HEK293 (cell line): ENCODE data around the gene PRSS33.
A peak's percentile ranks its signal among the peaks of the same experiment; 100 is the strongest.

ENCODE experiments used
- CTCF ChIA-PET: fragments of 350-600 bp; formaldehyde crosslinking; extraction: SDS; loops from one replicate; lab custom pipeline; 2021; ENCODE audit warnings: antibody characterized with exemption; lab: Yijun Ruan, JAX
- POLR2A ChIA-PET: fragments of 300-600 bp; formaldehyde crosslinking; extraction: SDS; loops from one replicate; lab custom pipeline; 2020; ENCODE audit warnings: antibody characterized with exemption, inconsistent platforms; lab: Yijun Ruan, JAX
- H3K27ac ChIP-seq: fragments of 200-500 bp; sonication (Bioruptor generic); 2 replicates; pipeline ENCODE4 v1.5.1; 2014; ENCODE audit warnings: low read depth, low read length, control low read depth, inconsistent platforms; ENCODE audit errors: extremely low read depth
- H3K36me3 ChIP-seq, 2 experiments: fragments of 200-500 bp in 1 of 2; sonication (Bioruptor generic) in 1 of 2; 1 replicate in 1 of 2; 2 replicates in 1 of 2; pipeline ENCODE4 v1.5.1; 2014 to 2017; ENCODE audit warnings: inconsistent platforms in 2 of 2, low read length in 2 of 2; ENCODE audit not compliant: control insufficient read depth in 2 of 2, insufficient read depth in 1 of 2
- H3K4me1 ChIP-seq: fragments of 200-500 bp; sonication (Bioruptor generic); 2 replicates; pipeline ENCODE4 v1.5.1; 2014; ENCODE audit warnings: mild to moderate bottlenecking, low read length, inconsistent platforms; ENCODE audit not compliant: control insufficient read depth, insufficient read depth
- H3K4me3 ChIP-seq: 2 replicates; pipeline ENCODE4 v1.5.1; 2011; ENCODE audit warnings: low read depth, mild to moderate bottlenecking, control low read depth, low read length, moderate library complexity
- H3K9me3 ChIP-seq: fragments of 200-500 bp; sonication (Bioruptor generic); 2 replicates; pipeline ENCODE4 v1.5.1; 2014; ENCODE audit warnings: low read depth, low read length, inconsistent platforms; ENCODE audit not compliant: control insufficient read depth, insufficient read depth
- BCL11B ChIP-seq: fragments of 450-650 bp; formaldehyde crosslinking; IDR thresholded peaks from 2 replicates; pipeline ENCODE4 v1.5.1; 2016; ENCODE audit warnings: low read depth, missing biosample characterization, missing genetic modification characterization
- KLF10 ChIP-seq: fragments of 450-650 bp; IDR thresholded peaks from 2 replicates; pipeline ENCODE4 v1.5.1; 2018; ENCODE audit warnings: missing biosample characterization, mild to moderate bottlenecking, missing genetic modification characterization
- SETDB1 ChIP-seq: IDR thresholded peaks from one replicate; pipeline ENCODE4 v1.6.1; 2017; ENCODE audit warnings: mild to moderate bottlenecking, low read length, moderate library complexity, mixed read lengths; ENCODE audit not compliant: insufficient read length
- TRIM28 ChIP-seq: IDR thresholded peaks from 2 replicates; pipeline ENCODE4 v1.6.1; 2011; ENCODE audit warnings: low read length, control low read depth, borderline replicate concordance
- ZBTB1 ChIP-seq: fragments of 450-650 bp; formaldehyde crosslinking; IDR thresholded peaks from 2 replicates; pipeline ENCODE4 v1.5.1; 2016; ENCODE audit warnings: missing biosample characterization, missing genetic modification characterization
- ZFP3 ChIP-seq: fragments of 450-650 bp; formaldehyde crosslinking; IDR thresholded peaks from 2 replicates; pipeline ENCODE4 v1.5.1; 2016; ENCODE audit warnings: low read depth, missing biosample characterization, missing genetic modification characterization
- ZIC2 ChIP-seq: fragments of 450-650 bp; formaldehyde crosslinking; IDR thresholded peaks from 2 replicates; pipeline ENCODE4 v1.5.1; 2016; ENCODE audit warnings: missing biosample characterization, missing genetic modification characterization
- ZNF114 ChIP-seq: fragments of 450-650 bp; formaldehyde crosslinking; IDR thresholded peaks from 2 replicates; pipeline ENCODE4 v1.5.0; 2017; ENCODE audit warnings: missing biosample characterization, missing genetic modification characterization
- ZNF16 ChIP-seq: fragments of 450-650 bp; formaldehyde crosslinking; IDR thresholded peaks from 2 replicates; pipeline ENCODE4 v1.5.1; 2016; ENCODE audit warnings: low read depth, missing biosample characterization, missing genetic modification characterization
- ZNF214 ChIP-seq: fragments of 450-650 bp; formaldehyde crosslinking; IDR thresholded peaks from 2 replicates; pipeline ENCODE4 v1.5.1; 2017; ENCODE audit warnings: missing biosample characterization, mild to moderate bottlenecking, missing genetic modification characterization, borderline replicate concordance
- ZNF239 ChIP-seq: fragments of 450-650 bp; formaldehyde crosslinking; IDR thresholded peaks from 2 replicates; pipeline ENCODE4 v1.5.1; 2016; ENCODE audit warnings: missing biosample characterization, missing genetic modification characterization
- ZNF354C ChIP-seq: fragments of 450-650 bp; formaldehyde crosslinking; IDR thresholded peaks from 2 replicates; pipeline ENCODE4 v1.5.1; 2016; ENCODE audit warnings: missing biosample characterization, missing genetic modification characterization, low read depth, borderline replicate concordance
- ZNF394 ChIP-seq: fragments of 450-650 bp; formaldehyde crosslinking; IDR thresholded peaks from 2 replicates; pipeline ENCODE4 v1.5.1; 2016; ENCODE audit warnings: missing biosample characterization, missing genetic modification characterization, mild to moderate bottlenecking, moderate library complexity, borderline replicate concordance
- ZNF416 ChIP-seq: fragments of 450-650 bp; formaldehyde crosslinking; IDR thresholded peaks from 2 replicates; pipeline ENCODE4 v1.5.1; 2016; ENCODE audit warnings: missing biosample characterization, missing genetic modification characterization
- ZNF423 ChIP-seq: fragments of 450-650 bp; formaldehyde crosslinking; IDR thresholded peaks from 2 replicates; pipeline ENCODE4 v1.5.1; 2016; ENCODE audit warnings: missing biosample characterization, missing genetic modification characterization
- ZNF529 ChIP-seq: fragments of 450-650 bp; formaldehyde crosslinking; IDR thresholded peaks from 2 replicates; pipeline ENCODE4 v1.5.1; 2017; ENCODE audit warnings: missing genetic modification characterization, missing biosample characterization; ENCODE audit not compliant: insufficient replicate concordance
- ZNF549 ChIP-seq: fragments of 450-650 bp; IDR thresholded peaks from 2 replicates; pipeline ENCODE4 v1.5.1; 2018; ENCODE audit warnings: missing biosample characterization, missing genetic modification characterization, mild to moderate bottlenecking, inconsistent platforms, moderate library complexity
- ZNF555 ChIP-seq: fragments of 450-650 bp; formaldehyde crosslinking; conservative IDR thresholded peaks from 2 replicates; pipeline ENCODE4 v1.5.1; 2017; ENCODE audit warnings: missing biosample characterization, mild to moderate bottlenecking, missing genetic modification characterization, inconsistent platforms
- ZNF596 ChIP-seq: fragments of 450-650 bp; IDR thresholded peaks from 2 replicates; pipeline ENCODE4 v1.5.0; 2018; ENCODE audit warnings: missing biosample characterization, mild to moderate bottlenecking, missing genetic modification characterization, moderate library complexity
- ZNF623 ChIP-seq: fragments of 450-650 bp; formaldehyde crosslinking; IDR thresholded peaks from 2 replicates; pipeline ENCODE4 v1.5.1; 2016; ENCODE audit warnings: missing biosample characterization, missing genetic modification characterization
- ZNF626 ChIP-seq: fragments of 450-650 bp; sonication (Bioruptor Pico); formaldehyde crosslinking; IDR thresholded peaks from 2 replicates; pipeline ENCODE4 v1.5.1; 2018; ENCODE audit warnings: missing biosample characterization, missing genetic modification characterization, inconsistent platforms
- ZNF629 ChIP-seq: fragments of 450-650 bp; formaldehyde crosslinking; IDR thresholded peaks from 2 replicates; pipeline ENCODE4 v1.5.1; 2017; ENCODE audit warnings: missing biosample characterization, missing genetic modification characterization
- ZNF677 ChIP-seq: fragments of 450-650 bp; IDR thresholded peaks from 2 replicates; pipeline ENCODE4 v1.5.0; 2018; ENCODE audit warnings: missing biosample characterization, mild to moderate bottlenecking, missing genetic modification characterization, moderate library complexity
- ZNF747 ChIP-seq: fragments of 450-650 bp; formaldehyde crosslinking; IDR thresholded peaks from 2 replicates; pipeline ENCODE4 v1.5.1; 2016; ENCODE audit warnings: missing biosample characterization, missing genetic modification characterization
- ZNF776 ChIP-seq: fragments of 450-650 bp; formaldehyde crosslinking; IDR thresholded peaks from 2 replicates; pipeline ENCODE4 v1.5.0; 2017; ENCODE audit warnings: missing biosample characterization, missing genetic modification characterization, borderline replicate concordance
- ZNF791 ChIP-seq: fragments of 450-650 bp; formaldehyde crosslinking; IDR thresholded peaks from 2 replicates; pipeline ENCODE4 v1.5.1; 2016; ENCODE audit warnings: missing biosample characterization, missing genetic modification characterization
- TF ChIP-seq, protein P1 (sequence below): fragments of 450-650 bp; formaldehyde crosslinking; IDR thresholded peaks from 2 replicates; pipeline ENCODE4 v1.5.1; 2016; ENCODE audit warnings: missing biosample characterization, missing genetic modification characterization, borderline replicate concordance
- TF ChIP-seq, protein P2 (sequence below): fragments of 450-650 bp; formaldehyde crosslinking; IDR thresholded peaks from 2 replicates; pipeline ENCODE4 v1.5.1; 2016; ENCODE audit warnings: missing biosample characterization, missing genetic modification characterization

PRSS33 gene

DNA sequence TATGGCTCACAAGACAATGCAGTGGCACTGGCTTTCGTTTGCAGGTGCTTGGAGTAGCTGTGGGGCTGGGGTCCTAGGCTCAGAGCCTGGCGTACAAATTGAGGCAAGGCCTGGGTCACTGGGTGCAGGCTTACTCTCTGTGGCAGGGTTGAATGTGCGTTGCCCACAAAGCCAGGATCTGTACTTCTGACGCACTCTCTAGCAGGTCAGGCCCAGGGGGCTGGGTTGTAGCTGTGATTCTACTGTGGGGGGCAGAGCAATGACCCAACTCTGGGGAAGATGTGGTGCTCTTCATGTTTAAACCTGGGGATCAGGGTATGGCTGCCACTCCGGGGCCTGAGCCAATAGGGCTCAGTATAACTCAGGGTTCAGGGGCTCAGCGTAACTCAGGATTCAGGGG, 23.3 kb upstream of the PRSS33 start (continued):
- no peak for TF ChIP-seq ZNF596 (tag by site-specific recombination)

DNA sequence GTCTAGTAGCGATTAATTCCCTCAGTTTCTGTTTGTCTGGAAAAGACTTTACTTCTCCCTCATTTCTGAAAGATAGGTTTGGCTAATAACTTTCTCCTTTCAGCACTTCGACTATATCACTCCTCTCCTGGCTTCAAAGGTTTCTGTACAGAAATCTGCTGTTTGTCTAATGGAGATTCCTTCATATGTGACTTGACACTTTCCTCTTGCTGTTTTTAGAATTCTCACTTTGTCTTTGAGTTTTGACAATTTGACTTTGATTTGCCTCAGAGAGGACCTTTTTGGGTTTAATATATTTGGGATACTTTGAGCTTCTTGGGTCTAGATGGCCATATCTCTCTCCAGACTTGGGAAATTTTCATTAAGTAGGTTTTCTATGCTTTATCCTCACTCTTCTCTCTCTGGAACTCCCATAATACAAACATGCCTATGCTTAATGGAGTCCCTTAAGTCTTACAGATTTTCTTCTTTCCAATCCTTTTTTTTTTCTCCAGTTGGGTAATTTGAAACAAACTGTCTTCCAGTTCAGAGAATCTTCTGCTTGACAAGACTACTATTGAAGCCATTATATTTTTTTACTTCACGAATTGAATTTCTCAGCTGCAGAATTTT, 21.9 kb upstream of the PRSS33 start:
- TF ChIP-seq ZNF394 (tag by site-specific recombination) (no peak), ZNF629 (tag by site-specific recombination) (no peak), ZNF677 (tag by site-specific recombination) (peak; percentile 80), TRIM28 (peak; percentile 91; the same call in 1 of the 2 replicates), ZNF791 (peak; percentile 97), ZNF529 (tag by site-specific recombination) (no peak), SETDB1 (peak; percentile 96), ZBTB1 (tag by site-specific recombination) (no peak)
- H3K4me3 ChIP-seq = no peak overlapping the region
- no peaks in the 10 kb centered on the region for H3K9me3 ChIP-seq
- ChIA-PET POLR2A (no interaction called here), CTCF (interaction anchor here (0.7 kb wide), 2 partner anchors 14 to 15 kb away, joined by 3 to 4 read pairs; no protein-coding TSS in a partner anchor)
- H3K4me1 ChIP-seq = no peaks in the 10 kb centered on the region
- H3K36me3 ChIP-seq = no peaks in the 10 kb centered on the region
- H3K27ac ChIP-seq = no peak overlapping the region

DNA sequence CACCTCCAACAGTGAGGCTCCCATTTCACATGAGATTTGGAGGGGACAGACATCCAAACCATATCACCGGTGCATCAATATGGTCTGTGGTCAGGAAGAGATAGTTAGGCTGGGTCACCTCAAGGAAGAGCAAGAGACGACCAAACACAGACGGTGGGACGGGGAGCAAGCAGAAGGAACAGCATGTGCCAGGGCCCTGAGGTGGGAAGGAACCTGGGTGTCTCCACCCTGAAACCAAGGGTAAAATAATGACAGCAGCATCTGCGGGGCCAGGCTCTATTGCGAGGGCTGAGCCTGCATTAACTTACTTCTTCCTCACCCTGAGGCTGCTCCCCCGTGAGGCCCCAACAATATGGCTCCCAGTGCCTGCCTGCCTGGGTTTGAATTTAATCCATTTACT, 20.8 kb upstream of the PRSS33 start:
- H3K36me3 ChIP-seq = no peaks in the 10 kb centered on the region

GRCh38 chr16:2806286-2806685, 18.9 kb upstream of the PRSS33 start:
- TF ChIP-seq ZNF114 (tag by site-specific recombination) (no peak), ZNF416 (no peak), ZNF16 (tag by site-specific recombination) (no peak), ZNF747 (tag by site-specific recombination) (no peak), ZNF555 (tag by site-specific recombination) (no peak), ZNF776 (tag by site-specific recombination) (no peak), ZNF239 (tag by site-specific recombination) (no peak), ZNF214 (tag by site-specific recombination) (no peak), ZFP3 (tag by site-specific recombination) (no peak), KLF10 (tag by site-specific recombination) (no peak), ZNF354C (tag by site-specific recombination) (no peak), BCL11B (tag by site-specific recombination) (no peak), ZNF549 (no peak)
- TF ChIP-seq, protein P1, sequence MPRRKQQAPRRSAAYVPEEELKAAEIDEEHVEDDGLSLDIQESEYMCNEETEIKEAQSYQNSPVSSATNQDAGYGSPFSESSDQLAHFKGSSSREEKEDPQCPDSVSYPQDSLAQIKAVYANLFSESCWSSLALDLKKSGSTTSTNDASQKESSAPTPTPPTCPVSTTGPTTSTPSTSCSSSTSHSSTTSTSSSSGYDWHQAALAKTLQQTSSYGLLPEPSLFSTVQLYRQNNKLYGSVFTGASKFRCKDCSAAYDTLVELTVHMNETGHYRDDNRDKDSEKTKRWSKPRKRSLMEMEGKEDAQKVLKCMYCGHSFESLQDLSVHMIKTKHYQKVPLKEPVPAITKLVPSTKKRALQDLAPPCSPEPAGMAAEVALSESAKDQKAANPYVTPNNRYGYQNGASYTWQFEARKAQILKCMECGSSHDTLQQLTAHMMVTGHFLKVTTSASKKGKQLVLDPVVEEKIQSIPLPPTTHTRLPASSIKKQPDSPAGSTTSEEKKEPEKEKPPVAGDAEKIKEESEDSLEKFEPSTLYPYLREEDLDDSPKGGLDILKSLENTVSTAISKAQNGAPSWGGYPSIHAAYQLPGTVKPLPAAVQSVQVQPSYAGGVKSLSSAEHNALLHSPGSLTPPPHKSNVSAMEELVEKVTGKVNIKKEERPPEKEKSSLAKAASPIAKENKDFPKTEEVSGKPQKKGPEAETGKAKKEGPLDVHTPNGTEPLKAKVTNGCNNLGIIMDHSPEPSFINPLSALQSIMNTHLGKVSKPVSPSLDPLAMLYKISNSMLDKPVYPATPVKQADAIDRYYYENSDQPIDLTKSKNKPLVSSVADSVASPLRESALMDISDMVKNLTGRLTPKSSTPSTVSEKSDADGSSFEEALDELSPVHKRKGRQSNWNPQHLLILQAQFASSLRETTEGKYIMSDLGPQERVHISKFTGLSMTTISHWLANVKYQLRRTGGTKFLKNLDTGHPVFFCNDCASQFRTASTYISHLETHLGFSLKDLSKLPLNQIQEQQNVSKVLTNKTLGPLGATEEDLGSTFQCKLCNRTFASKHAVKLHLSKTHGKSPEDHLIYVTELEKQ (tag by site-specific recombination) = no peak
- TF ChIP-seq, protein P2, sequence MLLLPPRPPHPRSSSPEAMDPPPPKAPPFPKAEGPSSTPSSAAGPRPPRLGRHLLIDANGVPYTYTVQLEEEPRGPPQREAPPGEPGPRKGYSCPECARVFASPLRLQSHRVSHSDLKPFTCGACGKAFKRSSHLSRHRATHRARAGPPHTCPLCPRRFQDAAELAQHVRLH (tag by site-specific recombination) = no peak
- no peak overlapping the region for H3K27ac ChIP-seq
- H3K36me3 ChIP-seq = no peaks in the 10 kb centered on the region
- H3K4me3 ChIP-seq = no peak overlapping the region
- CTCF ChIA-PET = interaction anchor here (0.6 kb wide), 1 partner anchor 109 kb away, joined by 4 read pairs; no protein-coding TSS in a partner anchor
- POLR2A ChIA-PET = no interaction called here
- H3K9me3 ChIP-seq = no peaks in the 10 kb centered on the region
- no peaks in the 10 kb centered on the region for H3K4me1 ChIP-seq

More for the DNA sequence above, 20.8 kb upstream of the PRSS33 start:
- TF ChIP-seq ZNF423 (tag by site-specific recombination) (no peak), ZNF626 (tag by site-specific recombination) (no peak), ZIC2 (no peak), ZNF623 (tag by site-specific recombination) (peak; percentile 31; the same call in 1 of the 2 replicates), ZNF555 (tag by site-specific recombination) (no peak)
- Histone ChIP-seq H3K4me3 (no peak overlapping the region), H3K4me1 (no peaks in the 10 kb centered on the region), H3K9me3 (no peaks in the 10 kb centered on the region), H3K27ac (no peak overlapping the region)
- CTCF ChIA-PET = no interaction called here
- POLR2A ChIA-PET = no interaction called here
